ENCODE results near the gene RUNX1. TPM values are rescaled to one million over a fixed set of nuclear protein-coding genes. Genes with fewer than 3 reads are reported as not detected.

The RUNX1 gene
- total and polyA plus RNA-seq, 10 of the 15 experiments (the other 5 are each of a cell fraction or from before 2014, with no cell fraction given): 0.90 to 15.2 (median 4.1) TPM

DNA sequence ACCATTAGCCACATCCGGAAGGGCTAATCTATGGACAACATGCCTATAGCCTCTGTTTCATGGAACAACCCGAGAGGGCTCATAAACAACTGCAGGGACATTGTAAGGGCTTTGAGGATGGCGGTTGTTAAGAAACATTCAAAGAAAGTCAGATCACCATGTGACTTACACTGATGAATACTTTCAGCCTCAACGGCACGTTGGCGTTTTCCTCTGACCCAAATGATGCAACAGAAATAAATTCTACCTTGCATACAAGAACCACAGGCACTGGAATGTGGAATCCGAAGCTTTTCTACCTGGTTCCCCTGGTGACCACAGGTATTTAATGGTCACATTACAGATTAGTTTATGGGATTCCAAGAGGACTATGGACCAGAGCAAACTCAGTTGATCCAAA, 273.3 kb downstream of the RUNX1 start (continued):
- TF ChIP-seq, protein P1, sequence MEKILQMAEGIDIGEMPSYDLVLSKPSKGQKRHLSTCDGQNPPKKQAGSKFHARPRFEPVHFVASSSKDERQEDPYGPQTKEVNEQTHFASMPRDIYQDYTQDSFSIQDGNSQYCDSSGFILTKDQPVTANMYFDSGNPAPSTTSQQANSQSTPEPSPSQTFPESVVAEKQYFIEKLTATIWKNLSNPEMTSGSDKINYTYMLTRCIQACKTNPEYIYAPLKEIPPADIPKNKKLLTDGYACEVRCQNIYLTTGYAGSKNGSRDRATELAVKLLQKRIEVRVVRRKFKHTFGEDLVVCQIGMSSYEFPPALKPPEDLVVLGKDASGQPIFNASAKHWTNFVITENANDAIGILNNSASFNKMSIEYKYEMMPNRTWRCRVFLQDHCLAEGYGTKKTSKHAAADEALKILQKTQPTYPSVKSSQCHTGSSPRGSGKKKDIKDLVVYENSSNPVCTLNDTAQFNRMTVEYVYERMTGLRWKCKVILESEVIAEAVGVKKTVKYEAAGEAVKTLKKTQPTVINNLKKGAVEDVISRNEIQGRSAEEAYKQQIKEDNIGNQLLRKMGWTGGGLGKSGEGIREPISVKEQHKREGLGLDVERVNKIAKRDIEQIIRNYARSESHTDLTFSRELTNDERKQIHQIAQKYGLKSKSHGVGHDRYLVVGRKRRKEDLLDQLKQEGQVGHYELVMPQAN (conservative IDR thresholded peaks at IDR 0.05): no peak
- no peak for TF ChIP-seq CREM (IDR thresholded peaks at IDR 0.05; ENCODE audit: low read depth)
- TF ChIP-seq, protein P2, sequence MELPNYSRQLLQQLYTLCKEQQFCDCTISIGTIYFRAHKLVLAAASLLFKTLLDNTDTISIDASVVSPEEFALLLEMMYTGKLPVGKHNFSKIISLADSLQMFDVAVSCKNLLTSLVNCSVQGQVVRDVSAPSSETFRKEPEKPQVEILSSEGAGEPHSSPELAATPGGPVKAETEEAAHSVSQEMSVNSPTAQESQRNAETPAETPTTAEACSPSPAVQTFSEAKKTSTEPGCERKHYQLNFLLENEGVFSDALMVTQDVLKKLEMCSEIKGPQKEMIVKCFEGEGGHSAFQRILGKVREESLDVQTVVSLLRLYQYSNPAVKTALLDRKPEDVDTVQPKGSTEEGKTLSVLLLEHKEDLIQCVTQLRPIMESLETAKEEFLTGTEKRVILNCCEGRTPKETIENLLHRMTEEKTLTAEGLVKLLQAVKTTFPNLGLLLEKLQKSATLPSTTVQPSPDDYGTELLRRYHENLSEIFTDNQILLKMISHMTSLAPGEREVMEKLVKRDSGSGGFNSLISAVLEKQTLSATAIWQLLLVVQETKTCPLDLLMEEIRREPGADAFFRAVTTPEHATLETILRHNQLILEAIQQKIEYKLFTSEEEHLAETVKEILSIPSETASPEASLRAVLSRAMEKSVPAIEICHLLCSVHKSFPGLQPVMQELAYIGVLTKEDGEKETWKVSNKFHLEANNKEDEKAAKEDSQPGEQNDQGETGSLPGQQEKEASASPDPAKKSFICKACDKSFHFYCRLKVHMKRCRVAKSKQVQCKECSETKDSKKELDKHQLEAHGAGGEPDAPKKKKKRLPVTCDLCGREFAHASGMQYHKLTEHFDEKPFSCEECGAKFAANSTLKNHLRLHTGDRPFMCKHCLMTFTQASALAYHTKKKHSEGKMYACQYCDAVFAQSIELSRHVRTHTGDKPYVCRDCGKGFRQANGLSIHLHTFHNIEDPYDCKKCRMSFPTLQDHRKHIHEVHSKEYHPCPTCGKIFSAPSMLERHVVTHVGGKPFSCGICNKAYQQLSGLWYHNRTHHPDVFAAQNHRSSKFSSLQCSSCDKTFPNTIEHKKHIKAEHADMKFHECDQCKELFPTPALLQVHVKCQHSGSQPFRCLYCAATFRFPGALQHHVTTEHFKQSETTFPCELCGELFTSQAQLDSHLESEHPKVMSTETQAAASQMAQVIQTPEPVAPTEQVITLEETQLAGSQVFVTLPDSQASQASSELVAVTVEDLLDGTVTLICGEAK (IDR thresholded peaks at IDR 0.05; ENCODE audit: borderline replicate concordance): no peak
- TF ChIP-seq EED (IDR thresholded peaks at IDR 0.05; ENCODE audit: low read depth): no peak
- TF ChIP-seq, protein P3, sequence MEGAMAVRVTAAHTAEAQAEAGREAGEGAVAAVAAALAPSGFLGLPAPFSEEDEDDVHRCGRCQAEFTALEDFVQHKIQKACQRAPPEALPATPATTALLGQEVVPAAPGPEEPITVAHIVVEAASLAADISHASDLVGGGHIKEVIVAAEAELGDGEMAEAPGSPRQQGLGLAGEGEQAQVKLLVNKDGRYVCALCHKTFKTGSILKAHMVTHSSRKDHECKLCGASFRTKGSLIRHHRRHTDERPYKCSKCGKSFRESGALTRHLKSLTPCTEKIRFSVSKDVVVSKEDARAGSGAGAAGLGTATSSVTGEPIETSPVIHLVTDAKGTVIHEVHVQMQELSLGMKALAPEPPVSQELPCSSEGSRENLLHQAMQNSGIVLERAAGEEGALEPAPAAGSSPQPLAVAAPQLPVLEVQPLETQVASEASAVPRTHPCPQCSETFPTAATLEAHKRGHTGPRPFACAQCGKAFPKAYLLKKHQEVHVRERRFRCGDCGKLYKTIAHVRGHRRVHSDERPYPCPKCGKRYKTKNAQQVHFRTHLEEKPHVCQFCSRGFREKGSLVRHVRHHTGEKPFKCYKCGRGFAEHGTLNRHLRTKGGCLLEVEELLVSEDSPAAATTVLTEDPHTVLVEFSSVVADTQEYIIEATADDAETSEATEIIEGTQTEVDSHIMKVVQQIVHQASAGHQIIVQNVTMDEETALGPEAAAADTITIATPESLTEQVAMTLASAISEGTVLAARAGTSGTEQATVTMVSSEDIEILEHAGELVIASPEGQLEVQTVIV (IDR thresholded peaks at IDR 0.05; ENCODE audit: borderline replicate concordance, partially characterized antibody): no peak

All from GM12878 (cell line).